GM13976 (cell line): ENCODE measurements around the gene LRRC59.

Experiments
- DNase-seq: peaks from one replicate; pipeline ENCODE4 v3.0.0; 2012; ENCODE audit warnings: low spot score
- CTCF ChIP-seq: IDR thresholded peaks from 2 replicates; pipeline ENCODE4 v1.5.1; 2012; ENCODE audit warnings: borderline replicate concordance, mild to moderate bottlenecking; ENCODE audit not compliant: insufficient read depth; ENCODE audit errors: extremely low read depth, missing control alignments, control extremely low read depth
- in situ Hi-C: fragments of 300-500 bp; cut with MboI; formaldehyde crosslinking; loops from one replicate; pipeline ENCODE4 v1.12.0; 2022; ENCODE audit warnings: low sequenced_read_pairs, mixed read lengths, inconsistent platforms; ENCODE audit not compliant: unreplicated experiment

Gene LRRC59

GRCh38 chr17:50386510-50386909 lies 10.8 kb downstream of the LRRC59 start:
- no peak for TF ChIP-seq CTCF
- DNase-seq, result no peak
- in situ Hi-C loops, result no loop called here

GRCh38 chr17:50382931-50383330 lies 14.4 kb downstream of the LRRC59 start:
- in situ Hi-C loops, result no loop called here
- no peak for DNase-seq
- no peak for TF ChIP-seq CTCF

- TF ChIP-seq CTCF, result no peak
- DNase-seq, result no peak
- in situ Hi-C loops, result no loop called here
Measured at GRCh38 chr17:50381920-50382319, 15.4 kb downstream of the LRRC59 start.

GRCh38 chr17:50381260-50381815 lies 16.0 kb downstream of the LRRC59 start:
- no peak for DNase-seq
- in situ Hi-C loops, result no loop called here
- TF ChIP-seq CTCF, result no peak

- in situ Hi-C loops, result no loop called here
- DNase-seq, result no peak
- no peak for TF ChIP-seq CTCF
Measured at GRCh38 chr17:50380369-50381259, 16.7 kb downstream of the LRRC59 start.

GRCh38 chr17:50379351-50380132 lies 17.8 kb downstream of the LRRC59 start:
- TF ChIP-seq CTCF, result no peak
- in situ Hi-C loops, result no loop called here
- DNase-seq, result no peak
